GM19328 (cell line): ENCODE results near the gene HYPK.

Experiments
- ATAC-seq: cut with Tn5 transposase; IDR thresholded peaks from one replicate; pipeline ENCODE4 v1.9.1; 2021; ENCODE audit warnings: mild to moderate bottlenecking, moderate library complexity; ENCODE audit not compliant: unreplicated experiment

Gene HYPK, protein sequence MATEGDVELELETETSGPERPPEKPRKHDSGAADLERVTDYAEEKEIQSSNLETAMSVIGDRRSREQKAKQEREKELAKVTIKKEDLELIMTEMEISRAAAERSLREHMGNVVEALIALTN

GRCh38 chr15:43800286-43801141 lies at the start of gene HYPK:
HYPK (plus strand) TSS chr15:43800599; CDS start chr15:43800623, 24 bp downstream.
- peak; percentile 87 for ATAC-seq

DNA sequence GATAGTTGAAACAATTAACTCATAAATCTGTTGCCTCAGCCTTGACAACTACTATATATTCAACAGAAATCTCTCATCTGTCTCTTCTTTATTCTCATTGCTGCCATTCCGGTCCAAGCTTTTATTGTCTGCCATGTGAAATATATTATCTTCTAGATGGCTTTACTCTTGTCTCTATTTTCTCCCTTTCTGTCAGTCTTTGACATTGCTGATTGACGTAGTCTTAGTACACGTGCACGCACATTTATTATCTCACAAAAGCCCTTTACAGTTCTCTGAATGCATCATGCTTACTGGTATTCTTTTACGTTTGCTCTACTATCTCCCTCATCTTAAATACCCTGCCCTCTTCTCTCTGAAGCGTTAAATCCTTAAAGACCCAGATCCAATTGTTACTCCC lies 48.5 kb upstream of the HYPK start:
- ATAC-seq, result no peak

GRCh38 chr15:43762824-43763223 lies 37.6 kb upstream of the HYPK start:
- no peak for ATAC-seq

GRCh38 chr15:43763819-43764446 lies 36.5 kb upstream of the HYPK start:
- no peak for ATAC-seq

DNA sequence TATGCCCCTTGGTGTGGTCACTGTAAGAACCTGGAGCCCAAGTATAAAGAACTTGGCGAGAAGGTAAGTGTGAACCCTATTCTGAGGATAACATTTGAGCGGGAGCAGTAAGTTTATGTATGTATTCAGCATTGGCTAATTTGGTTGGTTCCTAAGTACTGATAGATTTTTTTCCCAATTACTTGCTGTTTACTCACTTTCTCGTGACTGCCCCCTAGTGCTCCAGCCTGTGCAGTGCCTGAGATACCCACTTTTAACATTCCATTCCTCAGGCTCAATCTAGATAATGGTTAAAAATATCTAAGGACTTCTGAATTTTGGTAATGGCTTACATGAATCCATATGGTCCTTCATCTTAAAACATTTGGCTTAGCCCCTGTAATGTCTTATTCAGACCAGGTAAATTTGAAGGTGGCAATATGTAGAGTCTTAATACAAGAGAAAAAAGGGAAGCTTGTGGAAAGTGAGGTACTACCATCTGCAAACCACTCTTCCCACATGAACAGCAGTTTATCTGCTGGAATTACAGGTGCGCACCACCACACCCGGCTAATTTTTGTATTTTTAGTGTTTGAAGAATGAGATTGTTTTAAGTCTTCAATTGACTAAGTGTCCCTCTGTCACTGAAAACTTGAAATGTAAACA lies 30.7 kb upstream of the HYPK start:
- no peak for ATAC-seq

- no peak for ATAC-seq
Observed at GRCh38 chr15:43771816-43772215, 28.6 kb upstream of the HYPK start.

- ATAC-seq, result no peak
Observed at GRCh38 chr15:43772624-43773023, 27.8 kb upstream of the HYPK start.

DNA sequence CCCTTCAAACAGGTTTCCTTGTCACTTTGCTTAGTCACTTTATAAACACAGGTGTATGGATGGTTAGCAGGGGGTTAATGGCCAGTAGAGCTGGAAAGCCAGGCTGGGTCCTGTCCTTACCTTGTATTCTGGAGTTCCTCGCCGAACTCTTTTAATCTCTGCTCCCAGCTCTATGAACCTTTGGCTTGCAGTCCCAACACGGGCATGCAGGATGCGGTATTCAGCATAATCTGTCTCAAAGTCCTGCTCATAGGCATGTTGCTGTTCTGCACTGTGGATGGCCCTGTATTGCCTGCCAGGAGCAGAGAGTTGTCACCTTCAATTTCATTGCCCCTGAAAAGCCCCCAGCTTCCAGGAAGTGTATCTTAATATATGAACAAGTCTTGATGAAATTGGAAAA lies 26.3 kb upstream of the HYPK start:
- no peak for ATAC-seq

- ATAC-seq, result no peak
Observed at GRCh38 chr15:43775411-43775965, 24.9 kb upstream of the HYPK start.

- peak; percentile 41 for ATAC-seq
Observed at GRCh38 chr15:43776101-43776717, 24.2 kb upstream of the HYPK start.

- peak; percentile 40 for ATAC-seq
Observed at GRCh38 chr15:43776718-43777266, 23.6 kb upstream of the HYPK start, which contains the start of gene ELL3. ELL3 (minus strand) TSS chr15:43776966; CDS start chr15:43776901, 65 bp downstream.

- ATAC-seq, result peak; percentile 45
Observed at GRCh38 chr15:43777267-43777914, 23.0 kb upstream of the HYPK start.

DNA sequence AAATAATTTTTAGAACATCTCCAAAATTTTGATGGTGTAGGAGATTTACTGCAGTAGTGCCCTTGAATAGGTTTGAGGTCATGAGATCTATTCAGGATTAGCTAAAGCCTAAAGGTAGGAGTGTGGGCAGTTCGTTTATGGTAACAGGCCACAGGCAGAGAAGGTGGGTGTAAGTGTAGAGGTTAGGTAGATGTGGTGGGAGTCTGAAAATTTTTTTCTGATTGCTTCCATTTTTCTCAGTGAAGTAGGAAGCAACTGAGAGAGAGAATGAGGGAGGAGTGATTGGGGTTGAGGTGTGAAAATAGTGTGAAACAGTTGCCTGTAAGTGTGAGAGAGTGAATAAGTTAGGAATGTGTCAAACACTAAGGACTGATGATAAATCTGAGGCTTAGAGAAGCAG lies 21.4 kb upstream of the HYPK start:
- ATAC-seq, result no peak

DNA sequence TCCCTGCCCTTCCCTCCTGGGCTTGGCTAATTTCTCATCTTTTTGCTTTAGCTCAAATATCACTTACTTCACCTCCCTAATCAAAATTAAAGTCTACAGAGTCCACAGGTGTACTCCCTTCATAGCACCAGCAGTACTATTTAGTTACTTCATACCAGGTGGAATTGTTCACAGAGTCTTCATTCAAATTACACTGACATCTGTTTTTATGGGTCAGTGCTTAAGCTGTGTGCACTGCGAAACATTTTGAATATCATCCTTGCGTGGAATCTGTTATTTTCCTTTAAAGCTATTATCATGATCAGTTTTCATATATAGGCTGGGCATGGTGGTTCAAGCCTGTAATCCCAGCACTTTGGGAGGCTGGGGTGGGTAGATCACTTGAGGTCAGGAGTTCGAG lies 11.0 kb upstream of the HYPK start:
- ATAC-seq, result no peak

- peak; percentile 83 for ATAC-seq
Observed at GRCh38 chr15:43791993-43792760, 8.2 kb upstream of the HYPK start, which contains the start of gene SERF2. SERF2 (plus strand) TSS chr15:43792320; CDS start chr15:43792377, 57 bp downstream.

- no peak for ATAC-seq
Observed at GRCh38 chr15:43792761-43793476, 7.5 kb upstream of the HYPK start.

DNA sequence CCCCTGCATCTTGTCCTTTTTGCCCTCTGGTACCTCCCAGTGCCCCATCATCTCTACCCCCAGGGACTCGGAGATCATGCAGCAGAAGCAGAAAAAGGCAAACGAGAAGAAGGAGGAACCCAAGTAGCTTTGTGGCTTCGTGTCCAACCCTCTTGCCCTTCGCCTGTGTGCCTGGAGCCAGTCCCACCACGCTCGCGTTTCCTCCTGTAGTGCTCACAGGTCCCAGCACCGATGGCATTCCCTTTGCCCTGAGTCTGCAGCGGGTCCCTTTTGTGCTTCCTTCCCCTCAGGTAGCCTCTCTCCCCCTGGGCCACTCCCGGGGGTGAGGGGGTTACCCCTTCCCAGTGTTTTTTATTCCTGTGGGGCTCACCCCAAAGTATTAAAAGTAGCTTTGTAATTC lies 6.8 kb upstream of the HYPK start:
- ATAC-seq, result no peak

- no peak for ATAC-seq
Observed at GRCh38 chr15:43794269-43795037, 5.9 kb upstream of the HYPK start.
